Kidney (tissue), 22 donors: ENCODE measurements around the gene VEZT. TPM values are rescaled to one million over a fixed set of nuclear protein-coding genes. Genes with fewer than 3 reads are reported as not detected.

ENCODE experiments used
- DNase-seq, 5 donors: peaks; one replicate each; pipeline ENCODE4 v3.0.0-alpha.2; 2013 to 2020
- FAIRE-seq: peaks from 2 replicates; lab custom pipeline; 2012; peaks lifted over from hg19 to GRCh38; lab: Jason Lieb, UNC
- H3K27ac ChIP-seq, 2 donors: one replicate each; pipeline ENCODE4 v1.7.0; 2013; ENCODE audit warnings: low read depth in 2 of 2, low read length in 2 of 2, inconsistent platforms in 1 of 2
- H3K27me3 ChIP-seq: one replicate; pipeline ENCODE4 v1.7.1; 2013; ENCODE audit warnings: low read length, inconsistent platforms; ENCODE audit not compliant: control insufficient read depth, insufficient read depth
- H3K36me3 ChIP-seq, 3 donors: one replicate each; pipeline versions ENCODE4 v1.7.0 to v1.7.1; 2013; ENCODE audit warnings: low read length in 3 of 3, control low read depth in 1 of 3, inconsistent platforms in 1 of 3; ENCODE audit not compliant: insufficient read depth in 3 of 3, control insufficient read depth in 2 of 3
- H3K4me1 ChIP-seq, 3 donors: one replicate each; pipeline versions ENCODE4 v1.7.0 to v1.7.1; 2013; ENCODE audit warnings: low read length in 3 of 3, inconsistent platforms in 1 of 3, low read depth in 1 of 3; ENCODE audit not compliant: control insufficient read depth in 2 of 3, insufficient read depth in 2 of 3
- H3K4me3 ChIP-seq, 3 donors: one replicate each; pipeline versions ENCODE4 v1.7.0 to v1.8.1; 2013; ENCODE audit warnings: low read length in 3 of 3, control low read depth in 1 of 3, inconsistent platforms in 1 of 3
- H3K9ac ChIP-seq, 3 donors: one replicate each; pipeline versions ENCODE4 v1.7.0 to v1.7.1; 2013; ENCODE audit warnings: low read length in 3 of 3, control low read depth in 1 of 3, inconsistent platforms in 1 of 3
- H3K9me3 ChIP-seq, 3 donors: one replicate each; pipeline versions ENCODE4 v1.7.0 to v1.7.1; 2013; ENCODE audit warnings: low read length in 3 of 3, control low read depth in 1 of 3, inconsistent platforms in 1 of 3; ENCODE audit not compliant: control insufficient read depth in 2 of 3, insufficient read depth in 1 of 3
- intact Hi-C: fragments of 100-400 bp; cut with DNase I; formaldehyde crosslinking; loops from one replicate; pipeline ENCODE4 v1.11.1; 2022
- long read RNA-seq, 10 donors: library from polyadenylated mRNA in 1 of 10; unstranded in 1 of 10; transcript quantifications; one replicate each; pipeline ENCODE4 v2.0.0 and lab custom pipeline, GENCODE V29; 2021 to 2026
- polyA plus RNA-seq: library from polyadenylated mRNA; stranded (reverse); fragments of 350-450 nt; fragmentation: Illumina TruSeq; extraction: RNeasy Lipid Tissue Mini Kit (QIAGEN cat#74804); gene quantifications from one replicate; pipeline ENCODE4 v1.2.3, GENCODE V29; 2014; ENCODE audit warnings: low read depth, low replicate concordance; ENCODE audit not compliant: insufficient read depth
- total RNA-seq: library from RNA; stranded (reverse); fragmentation: NEBNext Ultra II Directional; extraction: Animal tissue kit (Norgen Biotek cat#: 25700); gene quantifications from one replicate; pipeline ENCODE4 v1.2.1, GENCODE V29; 2021
- TF ChIP-seq, protein P1 (sequence below): IDR thresholded peaks from 3 replicates; pipeline ENCODE4 v1.5.1; 2012; ENCODE audit warnings: mild to moderate bottlenecking, moderate library complexity, borderline replicate concordance; ENCODE audit not compliant: insufficient read depth; ENCODE audit errors: extremely low read depth
- donor health status: control.
- donor health status: control.
- donor health status: control.
- donor health status: control.
- donor health status: control.
- donor health status: DM: yes; HTN: yes; CAD: no.
- donor health status: Normal renal cell carcinoma (clear cell type).

The VEZT gene, protein sequence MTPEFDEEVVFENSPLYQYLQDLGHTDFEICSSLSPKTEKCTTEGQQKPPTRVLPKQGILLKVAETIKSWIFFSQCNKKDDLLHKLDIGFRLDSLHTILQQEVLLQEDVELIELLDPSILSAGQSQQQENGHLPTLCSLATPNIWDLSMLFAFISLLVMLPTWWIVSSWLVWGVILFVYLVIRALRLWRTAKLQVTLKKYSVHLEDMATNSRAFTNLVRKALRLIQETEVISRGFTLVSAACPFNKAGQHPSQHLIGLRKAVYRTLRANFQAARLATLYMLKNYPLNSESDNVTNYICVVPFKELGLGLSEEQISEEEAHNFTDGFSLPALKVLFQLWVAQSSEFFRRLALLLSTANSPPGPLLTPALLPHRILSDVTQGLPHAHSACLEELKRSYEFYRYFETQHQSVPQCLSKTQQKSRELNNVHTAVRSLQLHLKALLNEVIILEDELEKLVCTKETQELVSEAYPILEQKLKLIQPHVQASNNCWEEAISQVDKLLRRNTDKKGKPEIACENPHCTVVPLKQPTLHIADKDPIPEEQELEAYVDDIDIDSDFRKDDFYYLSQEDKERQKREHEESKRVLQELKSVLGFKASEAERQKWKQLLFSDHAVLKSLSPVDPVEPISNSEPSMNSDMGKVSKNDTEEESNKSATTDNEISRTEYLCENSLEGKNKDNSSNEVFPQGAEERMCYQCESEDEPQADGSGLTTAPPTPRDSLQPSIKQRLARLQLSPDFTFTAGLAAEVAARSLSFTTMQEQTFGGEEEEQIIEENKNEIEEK
- total RNA-seq, result 69.0 TPM
- polyA plus RNA-seq, result 24.8 TPM
- long read RNA-seq, donor 1, full-length matches to known transcripts, result 4 of 16 reads
- long read RNA-seq, donor 1, partial matches to known transcripts, result 12 of 16 reads
- long read RNA-seq, donor 1, other reads (novel, unspliced or antisense), result 0 of 16 reads
- long read RNA-seq, donor 2, full-length matches to known transcripts, result 4 of 38 reads
- long read RNA-seq, donor 2, partial matches to known transcripts, result 34 of 38 reads
- long read RNA-seq, donor 2, other reads (novel, unspliced or antisense), result 0 of 38 reads
- long read RNA-seq, donor 3, full-length matches to known transcripts, result 10 of 39 reads
- long read RNA-seq, donor 3, partial matches to known transcripts, result 29 of 39 reads
- long read RNA-seq, donor 3, other reads (novel, unspliced or antisense), result 0 of 39 reads
- long read RNA-seq, donor 4, partial matches to known transcripts, result 61 of 66 reads
- long read RNA-seq, donor 4, other reads (novel, unspliced or antisense), result 0 of 66 reads
- long read RNA-seq, donor 5, full-length matches to known transcripts, result 1 of 1 reads
- long read RNA-seq, donor 5, partial matches to known transcripts, result 0 of 1 reads
- long read RNA-seq, donor 5, other reads (novel, unspliced or antisense), result 0 of 1 reads
- long read RNA-seq, donor 6, full-length matches to known transcripts, result 4 of 52 reads
- long read RNA-seq, donor 6, partial matches to known transcripts, result 48 of 52 reads
- long read RNA-seq, donor 6, other reads (novel, unspliced or antisense), result 0 of 52 reads
- long read RNA-seq, donor 7, full-length matches to known transcripts, result 6 of 11 reads
- long read RNA-seq, donor 7, partial matches to known transcripts, result 1 of 11 reads
- long read RNA-seq, donor 7, other reads (novel, unspliced or antisense), result 4 of 11 reads
- long read RNA-seq, donor 8, full-length matches to known transcripts, result 4 of 29 reads
- long read RNA-seq, donor 8, partial matches to known transcripts, result 25 of 29 reads
- long read RNA-seq, donor 8, other reads (novel, unspliced or antisense), result 0 of 29 reads
- long read RNA-seq, donor 9, full-length matches to known transcripts, result 3 of 12 reads
- long read RNA-seq, donor 9, partial matches to known transcripts, result 9 of 12 reads
- long read RNA-seq, donor 9, other reads (novel, unspliced or antisense), result 0 of 12 reads
- long read RNA-seq, donor 10, full-length matches to known transcripts, result 4 of 13 reads
- long read RNA-seq, donor 10, partial matches to known transcripts, result 9 of 13 reads
- long read RNA-seq, donor 10, other reads (novel, unspliced or antisense), result 0 of 13 reads

DNA sequence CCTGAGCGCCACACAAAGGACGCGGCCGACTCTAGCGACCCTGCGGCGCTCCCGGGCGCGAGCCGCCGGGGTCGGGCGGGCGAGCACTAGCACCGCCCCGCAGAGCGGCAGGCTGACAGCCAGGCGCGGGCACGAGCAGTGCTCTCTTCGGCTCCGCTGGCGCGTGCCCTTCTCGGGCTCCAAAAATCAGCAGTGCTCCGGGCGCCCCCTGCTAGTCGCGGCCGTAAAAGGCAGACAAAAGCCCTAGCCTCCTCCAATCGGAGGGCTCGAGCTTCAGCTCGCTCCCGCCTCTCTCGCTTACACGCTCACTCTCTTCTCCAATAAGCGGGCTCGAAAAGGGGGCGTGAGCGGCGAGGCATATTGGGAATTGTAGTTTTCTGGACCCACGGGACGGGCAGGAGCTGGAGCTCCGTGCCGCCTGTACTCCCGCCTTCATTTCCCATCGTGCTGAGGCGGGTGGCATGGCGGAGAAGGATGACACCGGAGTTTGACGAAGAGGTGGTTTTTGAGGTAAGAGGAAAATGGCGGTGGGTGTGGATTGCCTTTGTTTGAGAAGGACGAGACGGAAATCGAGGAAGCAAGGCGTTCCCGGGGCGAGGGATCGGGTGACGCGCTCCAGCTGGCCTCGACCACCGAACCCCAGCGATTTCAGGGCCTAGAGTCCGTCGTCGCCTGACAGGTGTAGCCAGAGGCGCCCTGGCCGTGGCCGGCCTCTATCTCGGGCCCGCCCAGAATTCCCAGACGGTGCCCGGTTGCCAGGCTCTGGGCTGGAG lies at the start of gene VEZT, which contains the start of gene FGD6:
VEZT (plus strand) TSS at position 431 of the 773 bp plus-strand sequence; CDS start at position 475, 44 bp downstream.
FGD6 (minus strand) TSS at position 91 of the 773 bp plus-strand sequence. CDS start 227 bp downstream, outside the sequence.
- peak; percentile 96 for FAIRE-seq
- peak within 1 kb of the TSS; percentile 91 to 99 for H3K27ac ChIP-seq
- peak; percentile 99 to 100 (median 100) for DNase-seq
- no peaks in the 10 kb centered on the region for H3K36me3 ChIP-seq
- no peaks in the 10 kb centered on the region for H3K9me3 ChIP-seq
- peak within 1 kb of the TSS; percentile 92 to 99 (median 94) for H3K4me3 ChIP-seq
- H3K9ac ChIP-seq, result peak within 1 kb of the TSS; percentile 89 to 98 (median 90)
- peaks cover 0 to 11% (median 4%) of the 10 kb centered on the region in 3 donors for H3K4me1 ChIP-seq
- TF ChIP-seq, protein P1, sequence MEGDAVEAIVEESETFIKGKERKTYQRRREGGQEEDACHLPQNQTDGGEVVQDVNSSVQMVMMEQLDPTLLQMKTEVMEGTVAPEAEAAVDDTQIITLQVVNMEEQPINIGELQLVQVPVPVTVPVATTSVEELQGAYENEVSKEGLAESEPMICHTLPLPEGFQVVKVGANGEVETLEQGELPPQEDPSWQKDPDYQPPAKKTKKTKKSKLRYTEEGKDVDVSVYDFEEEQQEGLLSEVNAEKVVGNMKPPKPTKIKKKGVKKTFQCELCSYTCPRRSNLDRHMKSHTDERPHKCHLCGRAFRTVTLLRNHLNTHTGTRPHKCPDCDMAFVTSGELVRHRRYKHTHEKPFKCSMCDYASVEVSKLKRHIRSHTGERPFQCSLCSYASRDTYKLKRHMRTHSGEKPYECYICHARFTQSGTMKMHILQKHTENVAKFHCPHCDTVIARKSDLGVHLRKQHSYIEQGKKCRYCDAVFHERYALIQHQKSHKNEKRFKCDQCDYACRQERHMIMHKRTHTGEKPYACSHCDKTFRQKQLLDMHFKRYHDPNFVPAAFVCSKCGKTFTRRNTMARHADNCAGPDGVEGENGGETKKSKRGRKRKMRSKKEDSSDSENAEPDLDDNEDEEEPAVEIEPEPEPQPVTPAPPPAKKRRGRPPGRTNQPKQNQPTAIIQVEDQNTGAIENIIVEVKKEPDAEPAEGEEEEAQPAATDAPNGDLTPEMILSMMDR, result peak; percentile 43
- no peaks in the 10 kb centered on the region for H3K27me3 ChIP-seq
- intact Hi-C loops, result no loop called here

DNA sequence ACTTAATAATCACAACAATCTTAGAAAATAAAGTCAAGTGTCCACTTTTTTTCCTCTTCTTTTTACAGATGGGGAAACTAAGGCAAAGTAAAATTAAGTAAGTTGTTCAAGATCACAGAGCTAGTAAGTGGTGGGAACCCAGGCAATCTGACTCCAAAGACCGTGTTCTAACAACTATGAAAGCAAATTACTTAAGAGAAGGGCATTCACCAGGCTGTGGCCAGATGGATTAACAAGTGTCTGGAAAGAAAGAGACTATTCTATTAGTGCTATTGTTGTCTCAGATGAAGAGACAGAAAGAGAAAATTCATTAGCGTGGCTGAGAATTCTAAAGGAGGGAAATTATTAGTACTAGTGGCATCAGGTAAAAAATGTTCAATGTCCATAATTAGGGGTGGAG lies 48.9 kb upstream of the VEZT start:
- peaks cover under 1 to 7% (median 4%) of the 10 kb centered on the region in 3 donors for H3K4me1 ChIP-seq
- intact Hi-C loops, result no loop called here
- no peaks in the 10 kb centered on the region for H3K9me3 ChIP-seq
- H3K9ac ChIP-seq, result no peak overlapping the region
- H3K27me3 ChIP-seq, result no peaks in the 10 kb centered on the region
- H3K4me3 ChIP-seq, result no peak overlapping the region
- TF ChIP-seq, protein P1, result no peak
- FAIRE-seq (no peak), DNase-seq (no peak)
- H3K27ac ChIP-seq, result no peak overlapping the region
- H3K36me3 ChIP-seq, result no peaks in the 10 kb centered on the region
